NOMO-1 (cell line): ENCODE data around the gene SORCS2.
"Not testable (repeated sequence)": the region's sequence is repeated elsewhere in the genome, so short reads cannot be mapped to it uniquely, and the experiment has no call there.

Experiments used
- DNase-seq, 2 experiments: peaks; one replicate each; lab custom pipeline; 2025; ENCODE audit not compliant: unreplicated experiment in 2 of 2; lab: John Stamatoyannopoulos, UW

Gene SORCS2

DNA sequence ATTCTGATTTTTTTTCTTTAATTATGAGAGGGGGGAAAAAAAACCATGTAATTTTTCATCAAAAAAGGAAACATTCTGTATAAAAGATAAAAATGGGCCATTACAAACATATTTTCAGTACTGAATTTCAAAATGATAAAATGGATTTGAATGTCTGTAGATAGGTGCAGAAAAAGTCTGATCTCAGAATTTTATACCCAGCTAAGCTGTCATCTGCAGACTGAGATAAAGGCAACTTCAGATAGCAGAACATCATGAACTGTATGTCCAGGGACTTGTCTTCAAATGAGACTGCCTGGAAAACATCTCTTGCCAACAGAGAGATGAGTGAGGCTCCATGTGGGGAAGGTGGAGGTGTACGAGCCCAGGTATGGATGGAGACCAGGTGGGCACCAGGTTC, 360.9 kb downstream of the SORCS2 start:
- DNase-seq = no peak

DNA sequence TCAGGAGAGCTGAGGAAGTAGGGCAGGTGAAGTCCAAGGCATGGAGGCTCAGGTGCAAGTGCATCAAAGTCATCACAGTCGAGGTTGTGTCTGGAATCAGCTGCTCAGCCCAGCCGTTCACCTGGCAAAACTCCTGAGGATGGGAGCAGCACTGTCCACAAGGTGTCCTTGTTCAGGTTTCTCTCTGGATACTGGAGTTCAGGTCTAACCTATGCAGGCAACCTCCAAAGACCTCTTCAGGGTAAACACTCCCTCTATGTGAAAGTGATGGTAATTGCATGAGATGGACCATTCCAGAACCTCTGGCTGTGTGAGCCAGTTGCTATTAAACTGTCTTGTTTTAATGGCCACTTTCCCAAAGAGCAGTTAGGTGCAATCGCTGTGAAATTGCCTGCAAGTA, 362.6 kb downstream of the SORCS2 start:
- DNase-seq = no peak

DNA sequence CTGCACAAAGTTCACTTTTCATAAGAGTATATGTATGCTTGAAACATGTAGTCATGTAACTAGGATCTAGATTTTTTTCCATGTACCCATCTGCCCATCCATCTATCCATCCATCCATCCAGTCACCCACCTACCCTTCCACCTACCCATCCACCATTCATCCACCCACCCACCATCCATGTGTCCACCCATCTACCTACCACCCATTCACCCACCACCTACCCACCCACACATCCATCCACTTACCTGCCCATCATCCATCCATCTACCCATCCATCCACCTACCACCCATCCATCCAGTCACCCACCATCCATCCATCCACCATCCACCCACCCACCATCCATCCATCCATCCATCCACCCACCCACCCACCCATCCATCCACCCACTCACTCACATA, 364.2 kb downstream of the SORCS2 start:
- no peak for DNase-seq

DNA sequence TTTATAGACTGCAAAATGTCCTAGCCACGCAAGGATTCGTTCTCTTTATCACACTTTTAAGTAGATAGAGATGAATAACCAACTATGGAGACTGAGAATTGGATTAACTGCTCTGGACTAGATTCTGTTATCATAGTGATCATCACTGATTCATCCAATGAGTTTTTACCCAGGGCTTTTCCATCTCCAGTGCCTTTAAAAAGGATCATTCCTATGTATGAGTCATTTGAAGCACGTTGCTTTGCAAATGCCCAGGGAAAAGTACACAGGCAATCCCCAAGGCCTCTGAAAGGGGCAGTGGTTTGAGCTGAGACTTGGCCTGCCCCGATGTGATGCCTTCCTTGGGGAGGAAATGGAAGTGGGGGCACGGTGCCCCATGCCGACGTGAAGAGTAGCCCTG, 365.1 kb downstream of the SORCS2 start:
- DNase-seq = no peak

DNA sequence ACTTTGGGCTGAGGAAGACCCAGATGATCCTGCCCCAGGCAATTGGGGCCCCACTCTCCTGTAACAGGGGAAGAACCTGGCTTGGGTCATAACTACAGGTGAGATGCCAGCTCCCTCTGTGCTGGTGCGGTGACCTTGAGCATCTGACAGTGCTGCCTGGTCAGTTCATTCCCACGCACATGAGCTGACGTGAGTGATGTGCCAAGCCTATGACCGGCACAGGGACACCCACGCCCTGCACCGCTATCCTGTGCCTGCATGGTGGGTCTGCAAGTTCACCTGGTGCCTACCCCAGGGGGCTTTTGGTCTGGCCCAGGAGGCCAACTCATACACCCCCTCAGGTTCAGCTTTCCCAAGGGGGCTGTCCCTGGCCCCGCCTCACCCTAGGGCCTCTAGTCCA, 366.1 kb downstream of the SORCS2 start:
- no peak for DNase-seq

DNA sequence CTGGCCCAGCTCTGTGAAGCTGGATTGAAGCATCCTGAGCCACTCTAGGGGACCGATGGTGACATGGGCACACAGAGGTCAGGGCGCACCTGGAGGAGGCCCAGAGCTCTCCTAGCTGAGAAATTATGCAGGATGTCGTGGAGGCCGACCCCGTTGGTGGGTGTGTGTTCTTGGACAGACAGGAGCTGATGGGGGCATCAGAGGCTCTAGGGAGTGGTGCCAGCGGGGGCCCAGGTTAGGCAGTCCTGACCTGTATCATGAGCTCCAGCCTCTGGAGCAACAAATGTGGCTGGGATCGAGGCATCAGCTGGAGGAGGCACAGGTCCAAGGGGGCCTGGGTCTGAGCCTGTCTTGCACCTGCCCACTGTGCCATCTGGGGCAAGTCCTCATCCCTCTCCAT, 367.0 kb downstream of the SORCS2 start:
- DNase-seq = no peak

DNA sequence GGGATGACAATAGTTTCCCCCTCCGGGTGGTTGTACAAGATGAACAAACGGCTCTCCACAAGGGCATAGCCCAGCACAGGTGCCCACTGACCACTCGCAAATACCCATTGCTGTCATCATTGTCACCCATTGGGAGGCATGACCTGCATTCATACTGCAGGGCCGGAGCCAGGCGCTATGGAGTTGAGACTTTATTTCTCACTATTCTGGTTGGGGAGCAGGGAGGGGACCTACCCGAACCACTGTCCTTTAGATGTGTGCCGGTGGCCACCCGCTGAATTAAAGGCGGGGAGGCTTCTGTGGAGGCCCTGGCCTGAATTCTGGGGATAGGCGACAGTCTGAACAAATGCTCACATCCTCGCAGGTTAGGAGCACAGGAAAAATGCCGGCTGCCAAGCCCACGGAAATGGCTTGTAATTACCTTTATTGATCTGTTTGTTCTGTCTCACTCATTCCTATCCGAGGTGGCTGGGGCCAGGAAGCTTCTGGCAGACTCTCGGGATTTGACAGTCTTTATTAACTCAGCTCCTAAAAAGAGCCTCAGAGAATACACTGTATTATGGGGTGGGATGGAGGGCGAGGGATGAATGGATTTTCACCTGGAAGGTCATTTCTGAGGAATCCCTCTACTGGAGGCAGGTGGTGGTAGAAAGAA, 367.5 kb downstream of the SORCS2 start:
- DNase-seq = no peak

DNA sequence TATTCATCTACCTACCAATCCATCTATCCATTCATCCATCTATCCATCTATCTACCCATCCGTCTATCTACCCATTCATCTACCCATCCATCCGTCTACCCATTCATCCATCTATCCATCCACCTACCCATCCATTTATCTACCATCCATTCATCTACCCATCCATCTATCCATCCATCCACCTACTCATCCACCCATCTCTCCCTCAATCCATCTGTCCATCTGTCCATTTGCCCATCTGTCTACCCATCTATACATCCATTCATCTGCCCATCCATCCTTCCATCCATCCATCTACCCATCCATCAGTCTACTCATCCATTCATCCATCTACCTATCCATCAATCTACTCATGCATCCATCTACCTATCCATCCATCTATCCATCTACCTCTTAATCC, 369.2 kb downstream of the SORCS2 start:
- no peak for DNase-seq

DNA sequence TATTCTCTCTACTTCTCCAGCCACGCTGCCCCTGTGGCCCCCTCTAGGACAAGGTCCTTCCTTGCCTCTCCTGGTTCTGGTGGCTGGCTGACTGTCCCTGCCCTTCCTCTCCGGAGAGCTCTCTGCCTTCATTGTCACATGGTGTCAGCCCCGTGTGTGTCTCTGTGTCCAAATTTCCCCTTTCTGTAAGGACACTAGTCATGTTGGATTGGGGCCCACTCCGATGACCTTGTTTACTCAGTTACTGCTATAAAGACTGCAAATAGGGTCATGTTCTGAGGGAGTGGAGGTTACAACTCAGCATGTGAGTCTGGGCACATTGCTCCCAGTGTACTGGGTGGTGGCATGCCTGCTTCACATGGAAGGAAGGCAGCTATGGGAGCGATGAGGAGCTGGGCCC, 371.9 kb downstream of the SORCS2 start:
- DNase-seq = no peak

DNA sequence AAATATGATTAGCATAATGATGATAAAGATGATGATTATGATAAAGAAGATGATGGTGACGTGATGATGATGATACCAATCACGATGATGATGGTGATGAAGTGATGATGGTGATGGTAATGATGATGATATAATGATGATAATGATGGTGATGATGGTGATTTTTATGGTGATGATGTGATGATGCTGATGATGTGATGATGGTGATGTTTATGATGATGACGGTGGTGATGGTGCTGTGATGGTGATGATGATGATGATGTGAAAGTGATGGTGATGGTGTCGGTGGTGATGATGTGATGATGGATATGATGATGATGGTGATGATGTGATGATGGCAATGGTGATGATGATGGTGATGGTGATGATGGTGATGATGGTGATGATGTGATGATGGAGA, 373.1 kb downstream of the SORCS2 start:
- no peak for DNase-seq

DNA sequence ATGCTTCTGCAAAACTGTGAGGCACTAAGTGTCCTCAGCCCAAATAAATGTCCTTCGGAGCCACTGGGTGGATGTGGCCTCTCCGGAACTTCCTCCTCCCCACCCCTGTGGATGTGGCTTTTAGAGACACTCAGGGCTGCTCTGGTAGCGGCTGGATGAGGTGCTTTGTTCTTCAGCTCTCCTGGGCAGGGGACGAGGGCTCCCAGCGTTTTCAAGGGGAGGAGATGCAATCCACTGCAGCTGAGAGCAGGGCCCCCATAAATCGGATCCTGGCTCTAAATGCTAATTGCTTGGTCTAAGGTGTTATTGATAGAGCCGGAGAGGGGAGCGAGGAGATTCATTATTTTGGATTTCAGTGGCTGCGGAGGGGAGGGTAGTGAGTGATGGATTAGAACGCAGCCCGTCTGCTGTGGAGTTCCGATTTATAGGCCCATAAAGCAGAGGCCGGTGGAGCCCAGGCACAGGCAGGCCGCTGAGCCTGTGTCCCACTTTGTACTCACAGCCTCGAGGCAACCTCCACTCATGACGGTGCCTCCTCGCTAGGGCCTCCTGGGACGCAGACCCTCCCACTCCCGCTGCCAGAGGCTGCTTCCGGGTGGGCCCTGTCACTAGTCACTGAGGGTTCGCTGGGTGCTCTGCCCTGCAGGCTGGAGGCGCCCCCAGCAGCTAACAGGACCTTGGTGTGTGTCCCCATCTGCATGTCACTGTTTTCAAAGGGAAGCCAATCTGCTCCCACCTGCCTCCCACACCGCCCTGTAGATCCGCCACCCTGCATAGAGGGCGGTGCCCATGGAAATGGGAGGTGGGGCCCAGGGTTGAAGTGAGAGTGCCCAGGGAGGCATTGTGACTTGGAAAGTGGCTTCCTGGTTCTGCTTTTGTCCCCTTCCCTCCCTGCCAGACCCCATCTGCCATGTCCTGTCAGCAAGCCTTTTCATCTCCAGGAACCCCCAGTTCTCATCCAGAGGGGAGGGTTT, 377.8 kb downstream of the SORCS2 start:
- no peak for DNase-seq

DNA sequence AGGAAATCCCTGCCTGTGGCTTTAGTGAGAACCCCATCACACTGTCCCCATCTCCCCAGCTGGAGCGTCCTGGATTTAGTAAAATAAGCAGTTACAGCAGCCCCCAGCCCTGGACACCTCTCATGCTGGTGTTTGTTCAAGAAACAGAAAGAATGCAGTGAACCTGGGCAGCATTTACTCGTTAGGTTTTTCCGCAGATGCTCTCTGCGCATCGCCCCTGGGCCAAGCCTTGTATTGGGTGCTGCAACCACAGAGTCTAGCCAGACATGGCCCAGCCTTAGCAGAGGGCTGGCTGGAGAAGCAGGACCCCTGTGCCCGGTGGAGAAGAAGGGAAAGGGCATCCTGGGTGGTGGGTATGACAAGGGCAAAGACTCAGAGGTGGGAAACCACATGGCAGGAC, 378.7 kb downstream of the SORCS2 start:
- DNase-seq = no peak

DNA sequence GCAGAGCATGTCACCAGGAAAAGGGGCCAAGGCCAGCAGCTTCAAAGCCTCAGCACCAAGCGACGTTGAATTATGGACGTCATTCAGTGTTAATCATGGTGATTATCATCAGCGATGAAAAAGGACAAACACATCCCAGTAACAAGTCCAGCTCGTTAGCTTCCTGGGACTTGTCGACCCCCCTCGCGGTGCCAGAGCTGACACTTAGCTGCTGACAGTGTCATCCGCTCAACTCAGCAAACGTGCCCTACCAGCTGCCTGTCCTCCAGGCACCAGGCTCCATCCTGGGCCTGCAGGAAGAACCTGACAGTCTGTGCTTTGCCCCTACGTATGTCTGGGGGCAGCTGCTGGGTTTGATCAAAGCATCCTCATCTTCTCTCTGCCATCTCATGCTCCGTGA, 379.4 kb downstream of the SORCS2 start:
- DNase-seq = no peak

DNA sequence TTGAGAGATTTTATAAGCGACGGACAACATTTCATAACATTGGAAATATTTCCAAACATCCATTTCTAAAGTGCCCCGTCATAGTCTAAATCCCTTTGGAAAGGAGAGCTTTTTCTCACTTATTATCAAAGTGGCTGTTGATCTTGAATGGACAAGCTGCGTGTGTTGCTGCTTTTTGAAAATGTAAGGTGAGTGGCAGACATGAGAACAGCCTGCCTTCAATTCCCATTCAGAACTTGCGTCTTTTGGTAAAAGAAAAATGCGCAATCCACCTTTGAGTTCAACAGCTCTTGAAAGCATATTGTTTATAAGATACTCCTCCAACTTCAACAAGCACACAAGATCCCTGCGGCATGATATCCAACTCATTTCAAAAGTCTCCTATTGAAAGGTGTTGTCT, 380.6 kb downstream of the SORCS2 start:
- DNase-seq = no peak

DNA sequence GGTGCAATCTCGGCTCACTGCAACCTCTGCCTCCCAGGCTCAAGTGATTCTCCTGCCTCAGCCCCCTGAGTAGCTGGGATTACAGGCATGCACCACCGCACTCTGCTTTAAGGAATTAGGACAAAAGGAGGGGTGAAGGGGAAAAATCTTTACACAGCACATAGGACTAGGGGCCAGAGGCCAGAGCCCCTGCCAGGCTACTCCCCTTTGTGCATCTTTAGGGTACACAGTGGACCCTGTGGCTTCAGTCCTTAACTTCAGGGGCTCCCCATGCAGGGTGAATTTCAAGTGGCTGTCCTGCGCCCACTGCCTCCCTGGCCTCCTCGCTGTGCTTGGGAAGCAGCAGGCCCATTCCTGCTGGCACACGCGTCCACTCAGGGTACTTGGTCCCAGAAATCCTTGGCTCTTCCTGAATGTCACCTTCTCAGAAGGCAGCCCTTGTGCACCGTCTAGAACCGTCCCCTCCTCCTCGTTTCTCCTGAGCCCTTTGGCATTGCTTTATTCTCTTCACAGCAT, 381.3 kb downstream of the SORCS2 start:
- DNase-seq = no peak

DNA sequence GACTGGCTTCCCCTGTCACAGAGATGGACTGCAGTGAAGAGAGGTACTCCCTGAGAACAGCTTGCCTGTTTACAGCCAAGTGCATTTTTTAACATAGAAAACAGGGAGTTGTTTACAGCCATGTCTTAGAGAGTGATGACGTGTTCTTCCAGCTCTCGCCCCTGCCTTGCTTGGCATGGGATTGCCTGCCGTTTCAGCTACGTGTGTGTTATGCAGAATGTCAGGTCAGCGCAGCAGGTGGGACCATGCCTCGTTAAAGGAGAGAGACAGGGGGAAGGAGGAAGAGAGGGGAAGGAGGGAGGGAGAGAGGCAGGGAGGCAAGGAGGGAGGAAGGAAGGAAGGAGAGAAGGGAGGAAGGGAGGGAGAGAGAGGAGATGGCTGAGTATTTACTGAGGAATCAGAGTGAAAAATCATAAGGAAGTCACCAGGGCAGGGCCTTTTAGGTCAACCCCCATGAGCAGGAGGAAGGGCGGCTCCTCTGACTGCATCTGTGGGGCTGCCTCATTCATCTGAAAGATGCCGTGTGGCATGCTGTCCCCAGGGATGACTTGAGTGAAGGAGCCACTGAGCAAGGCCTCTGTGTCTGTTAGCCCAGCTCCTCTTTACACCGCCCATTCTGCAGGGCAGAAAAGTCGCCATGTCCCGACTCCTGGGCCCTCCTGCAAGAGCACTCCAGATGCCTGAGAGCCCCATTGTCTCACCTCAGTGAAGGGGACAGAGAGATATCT, 382.1 kb downstream of the SORCS2 start:
- no peak for DNase-seq

DNA sequence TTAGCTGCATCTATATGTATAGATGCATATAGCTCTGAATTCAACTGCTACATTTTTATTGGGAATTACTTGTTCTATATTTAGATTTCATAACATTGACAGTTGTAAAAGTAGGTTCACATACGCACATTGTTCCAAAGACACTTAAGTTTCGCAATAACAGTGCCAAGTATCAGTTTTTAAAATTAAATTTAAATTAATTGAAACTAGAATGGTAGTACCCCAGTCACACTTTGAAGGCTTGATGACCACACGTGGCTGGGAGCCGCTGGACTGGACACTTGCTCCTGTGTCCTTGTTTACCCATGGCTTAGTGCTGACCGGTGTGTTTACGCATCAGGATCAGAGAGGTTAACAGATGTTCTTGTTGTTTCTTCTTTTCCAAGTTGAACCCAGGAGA, 383.1 kb downstream of the SORCS2 start:
- DNase-seq = no peak

DNA sequence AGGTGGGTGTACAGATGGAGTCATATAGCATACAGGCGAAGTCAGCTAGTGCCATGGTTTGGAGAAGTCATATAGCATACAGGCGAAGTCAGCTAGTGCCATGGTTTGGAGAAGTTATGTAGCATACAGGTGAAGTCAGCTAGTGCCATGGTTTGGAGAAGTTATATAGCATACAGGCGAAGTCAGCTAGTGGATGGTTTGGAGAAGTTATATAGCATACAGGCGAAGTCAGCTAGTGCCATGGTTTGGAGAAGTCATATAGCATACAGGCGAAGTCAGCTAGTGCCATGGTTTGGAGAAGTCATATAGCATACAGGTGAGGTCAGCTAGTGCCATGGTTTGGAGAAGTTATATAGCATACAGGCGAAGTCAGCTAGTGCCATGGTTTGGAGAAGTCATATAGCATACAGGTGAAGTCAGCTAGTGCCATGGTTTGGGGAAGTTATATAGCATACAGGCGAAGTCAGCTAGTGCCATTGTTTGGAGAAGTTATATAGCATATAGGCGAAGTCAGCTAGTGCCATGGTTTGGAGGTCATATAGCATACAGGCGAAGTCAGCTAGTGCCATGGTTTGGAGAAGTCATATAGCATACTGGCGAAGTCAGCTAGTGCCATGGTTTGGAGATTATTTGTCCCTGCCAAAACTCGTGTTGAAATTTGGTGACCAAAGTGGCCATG, 385.2 kb downstream of the SORCS2 start:
- DNase-seq = not testable (repeated sequence)

DNA sequence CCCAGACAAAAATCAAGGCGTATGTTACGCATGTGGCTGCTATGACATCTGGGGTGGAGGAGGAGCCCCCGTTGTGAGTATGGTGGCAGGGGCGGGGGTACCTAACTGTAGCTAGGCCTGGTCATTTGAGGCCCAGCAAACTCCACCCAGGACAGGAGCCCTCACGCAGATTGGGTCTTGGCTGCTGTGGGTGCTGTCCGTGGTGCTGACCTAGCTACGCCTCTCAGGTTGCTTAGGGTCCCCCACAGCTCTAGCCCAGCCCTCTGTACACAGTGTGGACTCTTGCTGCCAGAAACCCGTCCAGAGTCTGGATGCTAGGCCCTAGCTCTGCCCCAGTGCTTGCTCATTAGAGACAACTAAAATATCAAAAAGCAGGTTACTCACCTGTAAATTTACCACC, 389.1 kb downstream of the SORCS2 start:
- no peak for DNase-seq

DNA sequence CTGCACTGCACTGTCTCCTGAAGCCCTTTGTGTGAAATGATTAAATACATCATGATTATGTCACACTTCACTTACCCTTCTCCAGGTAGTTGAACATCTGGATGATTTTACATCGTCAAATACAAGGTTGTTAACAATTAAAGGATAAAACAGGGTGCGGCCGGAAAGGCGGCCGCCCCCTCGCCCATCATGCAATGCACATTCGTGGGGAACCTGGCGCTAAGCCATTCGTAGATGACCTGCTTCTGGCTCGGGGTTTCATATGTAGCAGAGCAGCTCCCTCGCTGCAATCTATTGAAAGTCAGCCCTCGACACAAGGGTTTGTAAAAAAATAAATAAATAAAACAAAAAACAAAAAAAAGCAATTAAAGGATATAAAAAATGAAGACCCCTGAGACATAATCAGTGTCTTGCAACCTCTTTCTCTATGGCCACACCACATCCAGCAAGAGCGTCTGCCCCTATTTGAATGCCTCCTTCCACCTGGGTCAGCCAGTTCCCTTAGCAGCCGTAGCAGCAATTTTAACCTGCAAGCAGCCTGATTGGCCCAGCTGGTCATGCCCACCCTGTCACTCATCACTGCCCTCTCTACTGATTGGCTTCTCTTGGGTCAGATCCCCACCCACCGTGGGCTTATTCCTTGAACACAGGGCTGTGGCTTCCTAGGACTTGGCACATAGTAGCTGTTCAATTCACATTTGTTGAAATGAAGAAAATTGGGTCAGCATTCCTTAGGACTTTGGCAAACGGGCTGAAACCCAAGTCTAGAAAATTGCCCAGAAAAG, 390.2 kb downstream of the SORCS2 start:
- no peak for DNase-seq
